Fibroblast of mammary gland (primary cell): Measurements from ENCODE around the gene GIGYF2.
"Not testable (repeated sequence)": the region's sequence is repeated elsewhere in the genome, so short reads cannot be mapped to it uniquely, and the experiment has no call there.

ENCODE experiments used
- DNase-seq: peaks from one replicate; pipeline ENCODE4 v3.0.0-alpha.2; 2010; ENCODE audit warnings: low read depth
- H3K4me3 ChIP-seq: 2 replicates; pipeline ENCODE4 v1.5.1; 2011; ENCODE audit warnings: low read depth, mild to moderate bottlenecking, low read length, moderate library complexity; ENCODE audit not compliant: control insufficient read depth
- CTCF ChIP-seq: conservative IDR thresholded peaks from 2 replicates; pipeline ENCODE4 v1.5.1; 2011; ENCODE audit warnings: low read depth, low read length, inconsistent platforms; ENCODE audit not compliant: control insufficient read depth, insufficient read depth

The GIGYF2 gene

GRCh38 chr2:232903989-232904388 lies 206.9 kb downstream of the GIGYF2 start:
- no peak for TF ChIP-seq CTCF
- no peak for DNase-seq
- H3K4me3 ChIP-seq = no peak overlapping the region

- H3K4me3 ChIP-seq = not testable (repeated sequence)
Observed at GRCh38 chr2:232906867-232907717, 210.0 kb downstream of the GIGYF2 start.

GRCh38 chr2:232907718-232908085 lies 210.6 kb downstream of the GIGYF2 start:
- DNase-seq, H3K4me3 ChIP-seq: not testable (repeated sequence)

More at GRCh38 chr2:232906867-232907717, 210.0 kb downstream of the GIGYF2 start:
- DNase-seq = not testable (repeated sequence)

GRCh38 chr2:232908695-232909094 lies 211.6 kb downstream of the GIGYF2 start:
- TF ChIP-seq CTCF = no peak
- H3K4me3 ChIP-seq = no peak overlapping the region
- DNase-seq = no peak
